ENCODE results near the gene ZGPAT. TPM values are rescaled to one million over a fixed set of nuclear protein-coding genes. Genes with fewer than 3 reads are reported as not detected.

Gene ZGPAT
- total and polyA plus RNA-seq, 2 of the 13 experiments (the other 11 are each of a cell fraction or from before 2014, with no cell fraction given) = 23.0 to 41.9 TPM

DNA sequence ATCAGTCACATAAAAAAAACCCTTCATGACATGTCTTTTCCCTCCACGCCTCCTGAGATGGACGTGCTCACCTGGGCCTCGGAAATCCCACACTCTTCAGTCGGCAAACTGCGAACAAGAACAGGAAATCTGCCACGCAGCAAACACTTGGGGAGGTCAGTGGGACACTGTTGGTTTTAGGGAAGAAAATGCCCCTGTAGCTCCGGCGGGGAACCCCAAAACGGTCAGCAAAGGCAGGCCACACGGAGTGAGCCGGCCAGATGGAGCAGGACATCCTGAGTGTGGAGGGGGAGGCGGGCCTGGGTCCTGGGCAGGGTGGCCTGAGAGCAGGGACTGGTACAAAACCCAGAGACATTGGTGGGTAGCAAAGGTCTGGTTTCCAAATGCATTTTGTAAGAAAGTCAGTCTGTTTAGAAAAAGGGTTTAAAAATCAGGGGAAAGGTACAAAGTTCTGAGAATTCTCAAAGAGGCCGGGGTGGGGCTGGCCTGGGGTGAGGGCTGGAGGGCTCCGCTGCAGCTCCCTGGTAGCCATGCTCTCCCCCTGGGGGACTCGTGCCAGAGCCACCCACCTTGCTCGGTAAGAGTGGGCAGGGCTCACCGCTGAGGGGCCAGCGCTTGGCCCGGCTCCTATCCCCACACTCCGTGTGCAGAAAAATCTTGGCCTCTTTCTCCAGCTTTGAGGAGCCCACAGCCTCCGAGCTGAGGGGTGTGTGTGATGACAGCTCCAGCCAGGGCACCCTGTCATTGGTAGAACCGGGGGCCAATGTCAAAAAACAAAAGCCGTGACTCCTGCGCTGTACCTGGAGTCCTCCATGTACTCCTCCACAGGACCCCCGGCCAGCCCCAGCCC is 37.0 kb downstream of the ZGPAT start (continued):
- TF ChIP-seq, protein P1, sequence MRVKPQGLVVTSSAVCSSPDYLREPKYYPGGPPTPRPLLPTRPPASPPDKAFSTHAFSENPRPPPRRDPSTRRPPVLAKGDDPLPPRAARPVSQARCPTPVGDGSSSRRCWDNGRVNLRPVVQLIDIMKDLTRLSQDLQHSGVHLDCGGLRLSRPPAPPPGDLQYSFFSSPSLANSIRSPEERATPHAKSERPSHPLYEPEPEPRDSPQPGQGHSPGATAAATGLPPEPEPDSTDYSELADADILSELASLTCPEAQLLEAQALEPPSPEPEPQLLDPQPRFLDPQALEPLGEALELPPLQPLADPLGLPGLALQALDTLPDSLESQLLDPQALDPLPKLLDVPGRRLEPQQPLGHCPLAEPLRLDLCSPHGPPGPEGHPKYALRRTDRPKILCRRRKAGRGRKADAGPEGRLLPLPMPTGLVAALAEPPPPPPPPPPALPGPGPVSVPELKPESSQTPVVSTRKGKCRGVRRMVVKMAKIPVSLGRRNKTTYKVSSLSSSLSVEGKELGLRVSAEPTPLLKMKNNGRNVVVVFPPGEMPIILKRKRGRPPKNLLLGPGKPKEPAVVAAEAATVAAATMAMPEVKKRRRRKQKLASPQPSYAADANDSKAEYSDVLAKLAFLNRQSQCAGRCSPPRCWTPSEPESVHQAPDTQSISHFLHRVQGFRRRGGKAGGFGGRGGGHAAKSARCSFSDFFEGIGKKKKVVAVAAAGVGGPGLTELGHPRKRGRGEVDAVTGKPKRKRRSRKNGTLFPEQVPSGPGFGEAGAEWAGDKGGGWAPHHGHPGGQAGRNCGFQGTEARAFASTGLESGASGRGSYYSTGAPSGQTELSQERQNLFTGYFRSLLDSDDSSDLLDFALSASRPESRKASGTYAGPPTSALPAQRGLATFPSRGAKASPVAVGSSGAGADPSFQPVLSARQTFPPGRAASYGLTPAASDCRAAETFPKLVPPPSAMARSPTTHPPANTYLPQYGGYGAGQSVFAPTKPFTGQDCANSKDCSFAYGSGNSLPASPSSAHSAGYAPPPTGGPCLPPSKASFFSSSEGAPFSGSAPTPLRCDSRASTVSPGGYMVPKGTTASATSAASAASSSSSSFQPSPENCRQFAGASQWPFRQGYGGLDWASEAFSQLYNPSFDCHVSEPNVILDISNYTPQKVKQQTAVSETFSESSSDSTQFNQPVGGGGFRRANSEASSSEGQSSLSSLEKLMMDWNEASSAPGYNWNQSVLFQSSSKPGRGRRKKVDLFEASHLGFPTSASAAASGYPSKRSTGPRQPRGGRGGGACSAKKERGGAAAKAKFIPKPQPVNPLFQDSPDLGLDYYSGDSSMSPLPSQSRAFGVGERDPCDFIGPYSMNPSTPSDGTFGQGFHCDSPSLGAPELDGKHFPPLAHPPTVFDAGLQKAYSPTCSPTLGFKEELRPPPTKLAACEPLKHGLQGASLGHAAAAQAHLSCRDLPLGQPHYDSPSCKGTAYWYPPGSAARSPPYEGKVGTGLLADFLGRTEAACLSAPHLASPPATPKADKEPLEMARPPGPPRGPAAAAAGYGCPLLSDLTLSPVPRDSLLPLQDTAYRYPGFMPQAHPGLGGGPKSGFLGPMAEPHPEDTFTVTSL (CRISPR knock-in tag; IDR thresholded peaks at IDR 0.05; ENCODE audit: borderline replicate concordance) = no peak
- TF ChIP-seq RBFOX2 (IDR thresholded peaks at IDR 0.05; ENCODE audit: low read depth, low read length) = peak; percentile 75
- TF ChIP-seq, protein P2, sequence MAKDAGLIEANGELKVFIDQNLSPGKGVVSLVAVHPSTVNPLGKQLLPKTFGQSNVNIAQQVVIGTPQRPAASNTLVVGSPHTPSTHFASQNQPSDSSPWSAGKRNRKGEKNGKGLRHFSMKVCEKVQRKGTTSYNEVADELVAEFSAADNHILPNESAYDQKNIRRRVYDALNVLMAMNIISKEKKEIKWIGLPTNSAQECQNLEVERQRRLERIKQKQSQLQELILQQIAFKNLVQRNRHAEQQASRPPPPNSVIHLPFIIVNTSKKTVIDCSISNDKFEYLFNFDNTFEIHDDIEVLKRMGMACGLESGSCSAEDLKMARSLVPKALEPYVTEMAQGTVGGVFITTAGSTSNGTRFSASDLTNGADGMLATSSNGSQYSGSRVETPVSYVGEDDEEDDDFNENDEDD (CRISPR knock-in tag; IDR thresholded peaks at IDR 0.05; ENCODE audit: borderline replicate concordance) = no peak
- TF ChIP-seq, protein P3, sequence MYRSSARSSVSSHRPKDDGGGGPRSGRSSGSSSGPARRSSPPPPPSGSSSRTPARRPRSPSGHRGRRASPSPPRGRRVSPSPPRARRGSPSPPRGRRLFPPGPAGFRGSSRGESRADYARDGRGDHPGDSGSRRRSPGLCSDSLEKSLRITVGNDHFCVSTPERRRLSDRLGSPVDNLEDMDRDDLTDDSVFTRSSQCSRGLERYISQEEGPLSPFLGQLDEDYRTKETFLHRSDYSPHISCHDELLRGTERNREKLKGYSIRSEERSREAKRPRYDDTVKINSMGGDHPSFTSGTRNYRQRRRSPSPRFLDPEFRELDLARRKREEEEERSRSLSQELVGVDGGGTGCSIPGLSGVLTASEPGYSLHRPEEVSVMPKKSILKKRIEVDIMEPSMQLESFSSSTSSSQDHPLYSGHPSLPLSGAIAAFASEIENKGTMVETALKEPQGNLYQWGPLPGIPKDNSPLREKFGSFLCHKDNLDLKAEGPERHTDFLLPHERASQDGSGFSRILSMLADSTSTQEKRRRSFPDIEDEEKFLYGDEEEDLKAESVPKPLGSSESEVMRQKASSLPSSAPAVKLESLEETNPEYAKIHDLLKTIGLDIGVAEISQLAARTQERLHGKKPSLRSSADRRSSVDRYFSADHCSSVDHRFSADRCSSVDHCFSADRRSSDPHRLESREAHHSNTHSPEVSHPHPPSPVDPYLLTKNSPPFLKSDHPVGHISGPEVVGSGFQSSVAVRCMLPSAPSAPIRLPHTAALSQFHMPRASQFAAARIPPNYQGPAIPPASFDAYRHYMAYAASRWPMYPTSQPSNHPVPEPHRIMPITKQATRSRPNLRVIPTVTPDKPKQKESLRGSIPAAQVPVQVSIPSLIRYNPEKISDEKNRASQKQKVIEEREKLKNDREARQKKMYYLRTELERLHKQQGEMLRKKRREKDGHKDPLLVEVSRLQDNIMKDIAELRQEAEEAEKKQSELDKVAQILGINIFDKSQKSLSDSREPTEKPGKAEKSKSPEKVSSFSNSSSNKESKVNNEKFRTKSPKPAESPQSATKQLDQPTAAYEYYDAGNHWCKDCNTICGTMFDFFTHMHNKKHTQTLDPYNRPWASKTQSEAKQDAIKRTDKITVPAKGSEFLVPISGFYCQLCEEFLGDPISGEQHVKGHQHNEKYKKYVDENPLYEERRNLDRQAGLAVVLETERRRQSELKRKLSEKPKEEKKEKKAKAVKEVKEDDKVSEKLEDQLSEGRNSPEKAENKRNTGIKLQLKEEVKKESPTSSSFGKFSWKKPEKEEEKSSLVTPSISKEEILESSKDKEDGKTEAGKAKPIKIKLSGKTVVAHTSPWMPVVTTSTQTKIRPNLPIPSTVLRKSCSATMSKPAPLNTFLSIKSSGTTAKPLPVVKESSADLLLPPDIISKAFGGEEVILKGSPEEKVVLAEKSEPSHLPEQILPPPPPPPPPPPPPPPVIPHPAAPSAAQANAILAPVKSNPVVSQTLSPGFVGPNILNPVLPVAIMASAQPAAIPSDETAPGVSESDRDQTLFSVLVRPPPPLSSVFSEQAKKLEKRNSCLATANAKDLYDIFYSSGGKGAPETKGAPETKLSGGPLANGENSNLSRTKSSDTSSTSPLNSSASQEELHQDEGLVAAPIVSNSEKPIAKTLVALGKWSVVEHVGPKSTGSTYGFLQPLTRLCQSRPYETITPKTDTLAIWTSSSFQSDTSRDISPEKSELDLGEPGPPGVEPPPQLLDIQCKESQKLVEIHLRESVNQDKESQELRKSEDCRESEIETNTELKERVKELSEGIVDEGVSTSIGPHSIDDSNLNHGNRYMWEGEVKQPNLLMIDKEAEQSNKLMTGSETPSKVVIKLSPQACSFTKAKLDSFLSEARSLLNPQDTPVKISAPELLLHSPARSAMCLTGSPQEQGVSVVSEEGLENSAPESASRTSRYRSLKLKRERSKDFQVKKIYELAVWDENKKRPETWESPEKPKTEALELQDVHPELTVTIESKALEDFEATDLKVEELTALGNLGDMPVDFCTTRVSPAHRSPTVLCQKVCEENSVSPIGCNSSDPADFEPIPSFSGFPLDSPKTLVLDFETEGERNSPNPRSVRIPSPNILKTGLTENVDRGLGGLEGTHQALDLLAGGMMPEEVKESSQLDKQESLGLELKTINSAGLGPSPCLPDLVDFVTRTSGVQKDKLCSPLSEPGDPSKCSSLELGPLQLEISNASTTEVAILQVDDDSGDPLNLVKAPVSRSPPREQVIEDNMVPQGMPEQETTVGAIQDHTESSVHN (CRISPR knock-in tag; IDR thresholded peaks at IDR 0.05) = 0 out of 2 replicates have a peak, but pooled peaks have one; percentile 72
- no peak; the same call in 1 of the 2 replicates for TF ChIP-seq NFIC (IDR thresholded peaks at IDR 0.05; ENCODE audit: low read length)
- TF ChIP-seq SIN3A (IDR thresholded peaks at IDR 0.05; ENCODE audit: borderline replicate concordance, low read depth, low read length) = 0 out of 2 replicates have a peak, but pooled peaks have one; percentile 28
- TF ChIP-seq ZNF33B (CRISPR knock-in tag; IDR thresholded peaks at IDR 0.05) = no peak
- TF ChIP-seq, protein P4, sequence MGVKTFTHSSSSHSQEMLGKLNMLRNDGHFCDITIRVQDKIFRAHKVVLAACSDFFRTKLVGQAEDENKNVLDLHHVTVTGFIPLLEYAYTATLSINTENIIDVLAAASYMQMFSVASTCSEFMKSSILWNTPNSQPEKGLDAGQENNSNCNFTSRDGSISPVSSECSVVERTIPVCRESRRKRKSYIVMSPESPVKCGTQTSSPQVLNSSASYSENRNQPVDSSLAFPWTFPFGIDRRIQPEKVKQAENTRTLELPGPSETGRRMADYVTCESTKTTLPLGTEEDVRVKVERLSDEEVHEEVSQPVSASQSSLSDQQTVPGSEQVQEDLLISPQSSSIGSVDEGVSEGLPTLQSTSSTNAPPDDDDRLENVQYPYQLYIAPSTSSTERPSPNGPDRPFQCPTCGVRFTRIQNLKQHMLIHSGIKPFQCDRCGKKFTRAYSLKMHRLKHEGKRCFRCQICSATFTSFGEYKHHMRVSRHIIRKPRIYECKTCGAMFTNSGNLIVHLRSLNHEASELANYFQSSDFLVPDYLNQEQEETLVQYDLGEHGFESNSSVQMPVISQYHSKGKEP (CRISPR knock-in tag; IDR thresholded peaks at IDR 0.05) = no peak
- TF ChIP-seq TARDBP (CRISPR knock-in tag; IDR thresholded peaks at IDR 0.05) = peak; percentile 38; the same call in 1 of the 2 replicates
